SK-N-SH treated with all-trans-retinoic acid at 6 μM for 48 hours (cell line): ENCODE results near the gene PHF21B.

Experiments used
- ATAC-seq: fragments of 200-7000 bp; cut with Tn5 transposase; 3 replicates; pipeline ENCODE4 v1.9.1; 2020; ENCODE audit warnings: mild to moderate bottlenecking, moderate library complexity
- ARNTL ChIP-seq: fragments of 450-650 bp; formaldehyde crosslinking; IDR thresholded peaks from 2 replicates; pipeline ENCODE4 v1.5.0; 2020; ENCODE audit warnings: low read depth, mild to moderate bottlenecking, moderate library complexity, borderline replicate concordance
- BACH2 ChIP-seq: fragments of 250-450 bp; sonication (Bioruptor Pico); IDR thresholded peaks from 2 replicates; pipeline ENCODE4 v1.9.0; 2021; ENCODE audit warnings: mild to moderate bottlenecking, borderline replicate concordance
- CREB5 ChIP-seq: fragments of 250-450 bp; sonication (Bioruptor Pico); IDR thresholded peaks from 2 replicates; pipeline ENCODE4 v1.5.1; 2020; ENCODE audit warnings: low read depth, mild to moderate bottlenecking, moderate library complexity
- CSRNP3 ChIP-seq: fragments of 250-450 bp; sonication (Bioruptor Pico); IDR thresholded peaks from 2 replicates; pipeline ENCODE4 v1.5.1; 2021; ENCODE audit warnings: mild to moderate bottlenecking, moderate library complexity
- ESRRG ChIP-seq: fragments of 250-450 bp; sonication (Bioruptor Pico); IDR thresholded peaks from 2 replicates; pipeline ENCODE4 v1.6.1; 2021; ENCODE audit warnings: mild to moderate bottlenecking
- ISL1 ChIP-seq: fragments of 250-450 bp; sonication (Bioruptor Pico); IDR thresholded peaks from 2 replicates; pipeline ENCODE4 v2.1.2; 2022; ENCODE audit warnings: mild to moderate bottlenecking, moderate library complexity
- OSR1 ChIP-seq: fragments of 250-450 bp; sonication (Bioruptor Pico); IDR thresholded peaks from 2 replicates; pipeline ENCODE4 v1.8.0; 2022; ENCODE audit warnings: moderate library complexity, mild to moderate bottlenecking, inconsistent platforms
- PPARA ChIP-seq: fragments of 250-450 bp; sonication (Bioruptor Pico); IDR thresholded peaks from 2 replicates; pipeline ENCODE4 v1.5.0; 2020; ENCODE audit warnings: mild to moderate bottlenecking, borderline replicate concordance
- RARB ChIP-seq: fragments of 250-450 bp; sonication (Bioruptor Pico); IDR thresholded peaks from 2 replicates; pipeline ENCODE4 v1.8.0; 2021; ENCODE audit warnings: mild to moderate bottlenecking, moderate library complexity
- SNAI2 ChIP-seq: fragments of 250-450 bp; sonication (Bioruptor Pico); IDR thresholded peaks from 2 replicates; pipeline ENCODE4 v1.5.0; 2020; ENCODE audit warnings: mild to moderate bottlenecking, moderate library complexity
- TCF4 ChIP-seq: fragments of 250-450 bp; sonication (Bioruptor Pico); IDR thresholded peaks from 2 replicates; pipeline ENCODE4 v1.8.0; 2021; ENCODE audit warnings: mild to moderate bottlenecking, moderate library complexity, borderline replicate concordance
- TOX ChIP-seq: fragments of 250-450 bp; sonication (Bioruptor Pico); IDR thresholded peaks from 2 replicates; pipeline ENCODE4 v1.8.0; 2021; ENCODE audit warnings: mild to moderate bottlenecking, moderate library complexity, borderline replicate concordance
- TSHZ2 ChIP-seq: fragments of 250-450 bp; sonication (Bioruptor Pico); IDR thresholded peaks from 2 replicates; pipeline ENCODE4 v1.5.0; 2020; ENCODE audit warnings: mild to moderate bottlenecking, moderate library complexity
- ZC3H10 ChIP-seq: fragments of 250-450 bp; sonication (Bioruptor Pico); IDR thresholded peaks from 2 replicates; pipeline ENCODE4 v1.5.1; 2021; ENCODE audit warnings: mild to moderate bottlenecking, moderate library complexity
- ZFP3 ChIP-seq: fragments of 250-450 bp; sonication (Bioruptor Pico); IDR thresholded peaks from 2 replicates; pipeline ENCODE4 v1.5.0; 2020; ENCODE audit warnings: mild to moderate bottlenecking, moderate library complexity
- ZFP30 ChIP-seq: fragments of 450-650 bp; formaldehyde crosslinking; IDR thresholded peaks from 2 replicates; pipeline ENCODE4 v1.5.0; 2022; ENCODE audit warnings: mild to moderate bottlenecking, moderate library complexity
- ZNF565 ChIP-seq: fragments of 450-650 bp; formaldehyde crosslinking; conservative IDR thresholded peaks from 2 replicates; pipeline ENCODE4 v1.5.0; 2020; ENCODE audit warnings: low read depth, mild to moderate bottlenecking, moderate library complexity
- ZNF70 ChIP-seq: fragments of 450-650 bp; formaldehyde crosslinking; IDR thresholded peaks from 2 replicates; pipeline ENCODE4 v1.5.0; 2020; ENCODE audit warnings: mild to moderate bottlenecking, moderate library complexity
- ZNF8 ChIP-seq: fragments of 450-650 bp; formaldehyde crosslinking; IDR thresholded peaks from 2 replicates; pipeline ENCODE4 v1.5.0; 2020; ENCODE audit warnings: mild to moderate bottlenecking, moderate library complexity
- TF ChIP-seq, protein P1 (sequence below): fragments of 250-450 bp; sonication (Bioruptor Pico); IDR thresholded peaks from 2 replicates; pipeline ENCODE4 v1.8.0; 2021; ENCODE audit warnings: low read depth, mild to moderate bottlenecking, moderate library complexity, borderline replicate concordance

The PHF21B gene

GRCh38 chr22:44927463-44928135 is 82.2 kb downstream of the PHF21B start:
- TF ChIP-seq TOX = no peak
- no peak for TF ChIP-seq OSR1 (CRISPR knock-in tag)
- no peak for TF ChIP-seq SNAI2 (CRISPR knock-in tag)
- TF ChIP-seq PPARA (CRISPR knock-in tag) = no peak
- TF ChIP-seq TSHZ2 (CRISPR knock-in tag) = no peak
- TF ChIP-seq ZNF70 = no peak
- TF ChIP-seq ARNTL (CRISPR knock-in tag) = no peak
- TF ChIP-seq, protein P1, sequence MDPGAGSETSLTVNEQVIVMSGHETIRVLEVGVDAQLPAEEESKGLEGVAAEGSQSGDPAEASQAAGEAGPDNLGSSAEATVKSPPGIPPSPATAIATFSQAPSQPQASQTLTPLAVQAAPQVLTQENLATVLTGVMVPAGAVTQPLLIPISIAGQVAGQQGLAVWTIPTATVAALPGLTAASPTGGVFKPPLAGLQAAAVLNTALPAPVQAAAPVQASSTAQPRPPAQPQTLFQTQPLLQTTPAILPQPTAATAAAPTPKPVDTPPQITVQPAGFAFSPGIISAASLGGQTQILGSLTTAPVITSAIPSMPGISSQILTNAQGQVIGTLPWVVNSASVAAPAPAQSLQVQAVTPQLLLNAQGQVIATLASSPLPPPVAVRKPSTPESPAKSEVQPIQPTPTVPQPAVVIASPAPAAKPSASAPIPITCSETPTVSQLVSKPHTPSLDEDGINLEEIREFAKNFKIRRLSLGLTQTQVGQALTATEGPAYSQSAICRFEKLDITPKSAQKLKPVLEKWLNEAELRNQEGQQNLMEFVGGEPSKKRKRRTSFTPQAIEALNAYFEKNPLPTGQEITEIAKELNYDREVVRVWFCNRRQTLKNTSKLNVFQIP = no peak
- TF ChIP-seq CSRNP3 = no peak
- TF ChIP-seq ZNF565 (CRISPR knock-in tag) = no peak
- no peak for TF ChIP-seq ISL1 (CRISPR knock-in tag)
- no peak for TF ChIP-seq ZC3H10 (CRISPR knock-in tag)
- no peak for TF ChIP-seq CREB5 (CRISPR knock-in tag)
- TF ChIP-seq TCF4 = no peak
- TF ChIP-seq ZFP30 (CRISPR knock-in tag) = no peak
- TF ChIP-seq ESRRG (CRISPR knock-in tag) = no peak

DNA sequence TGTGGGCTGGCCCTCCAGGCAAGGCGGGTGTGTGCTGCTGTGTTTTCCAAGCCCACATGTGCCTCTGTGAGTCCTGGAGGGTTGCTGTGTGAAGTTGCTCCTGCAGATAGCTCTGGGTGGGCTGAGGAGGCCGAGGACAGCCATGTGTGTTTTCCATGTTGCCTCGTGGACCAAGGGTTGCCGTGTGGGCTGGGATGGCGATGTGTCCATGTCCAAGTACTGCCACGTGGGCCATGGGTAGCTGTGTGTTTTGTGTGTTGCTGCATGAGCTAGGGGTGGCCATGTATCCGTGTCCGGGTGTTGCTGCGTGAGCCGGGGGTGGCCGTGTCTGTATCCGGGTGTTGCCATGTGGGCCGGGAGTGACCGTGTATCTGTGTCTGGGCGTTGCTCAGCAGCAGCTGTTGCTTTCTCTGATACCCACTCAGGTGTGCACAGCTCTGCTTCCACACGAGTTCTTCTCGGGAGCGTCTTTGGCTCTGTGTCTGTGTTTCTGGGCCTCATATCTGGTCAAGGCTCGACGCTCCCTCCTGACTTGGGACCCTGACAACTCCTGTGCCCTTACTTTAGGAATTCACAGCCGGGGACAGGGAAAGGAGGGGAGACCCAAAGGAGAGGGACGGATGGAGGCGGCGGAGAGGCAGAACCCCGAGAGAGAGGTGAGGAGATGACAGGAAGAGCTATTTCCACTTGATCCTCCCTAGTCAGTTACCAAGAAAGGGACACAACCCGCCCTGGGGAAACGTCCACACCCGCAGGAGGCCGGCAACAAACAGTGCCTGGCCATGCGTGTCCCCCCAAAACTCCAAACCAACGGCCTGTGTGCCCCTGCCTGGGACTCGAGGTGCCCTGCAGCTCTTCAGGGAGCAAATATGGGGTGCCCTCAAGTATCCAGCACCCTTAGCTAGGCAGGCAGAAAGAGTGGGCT is 83.1 kb downstream of the PHF21B start:
- no peak for ATAC-seq

More at GRCh38 chr22:44927463-44928135, 82.2 kb downstream of the PHF21B start:
- ATAC-seq = no peak

DNA sequence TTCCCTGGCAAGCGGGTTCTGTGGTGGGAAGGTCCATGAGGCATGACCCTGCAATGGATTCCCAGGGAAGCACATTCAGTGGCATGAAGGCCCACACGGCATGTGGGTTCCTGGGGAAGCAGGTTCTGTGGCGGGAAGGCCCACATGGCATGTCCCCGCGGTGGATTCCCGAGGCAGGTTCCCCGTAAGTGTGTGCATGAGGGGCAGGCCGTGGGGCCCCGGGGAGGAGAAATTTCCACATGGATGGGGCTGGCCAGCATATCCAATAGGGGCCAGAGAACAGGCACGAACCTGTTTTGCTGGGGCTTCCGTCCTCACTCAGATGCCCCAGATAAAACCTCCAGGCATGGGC is 83.7 kb downstream of the PHF21B start:
- no peak for ATAC-seq
- TF ChIP-seq, protein P1 = no peak
- TF ChIP-seq ARNTL (CRISPR knock-in tag) = no peak
- TF ChIP-seq SNAI2 (CRISPR knock-in tag) = no peak
- no peak for TF ChIP-seq ZNF8 (CRISPR knock-in tag)
- TF ChIP-seq RARB (CRISPR knock-in tag) = no peak
- TF ChIP-seq ZNF70 = no peak
- no peak for TF ChIP-seq ZNF565 (CRISPR knock-in tag)
- no peak for TF ChIP-seq PPARA (CRISPR knock-in tag)
- no peak for TF ChIP-seq ZFP30 (CRISPR knock-in tag)
- TF ChIP-seq ESRRG (CRISPR knock-in tag) = no peak
- no peak for TF ChIP-seq TOX
- no peak for TF ChIP-seq ZFP3 (CRISPR knock-in tag)
- TF ChIP-seq BACH2 (CRISPR knock-in tag) = no peak
- no peak for TF ChIP-seq CREB5 (CRISPR knock-in tag)

More for the DNA sequence above, 83.1 kb downstream of the PHF21B start:
- TF ChIP-seq CSRNP3 = no peak
- TF ChIP-seq TOX = no peak
